Kidney tubule cell (primary cell): ENCODE measurements around the gene PIGX.

Experiments
- DNase-seq: peaks from one replicate; pipeline ENCODE4 v3.0.0-alpha.2; 2018; ENCODE audit warnings: low spot score

The PIGX gene

GRCh38 chr3:196711838-196712513, at the start of gene PIGX, which contains the start of gene CEP19:
Gene PIGX (plus strand): TSS chr3:196712377.
Gene CEP19 (minus strand): TSS chr3:196712250. CDS start chr3:196708657, 3,593 bp downstream.
- peak; percentile 89 for DNase-seq

- DNase-seq = no peak
Measured at GRCh38 chr3:196662711-196663571, 49.2 kb upstream of the PIGX start.

DNA sequence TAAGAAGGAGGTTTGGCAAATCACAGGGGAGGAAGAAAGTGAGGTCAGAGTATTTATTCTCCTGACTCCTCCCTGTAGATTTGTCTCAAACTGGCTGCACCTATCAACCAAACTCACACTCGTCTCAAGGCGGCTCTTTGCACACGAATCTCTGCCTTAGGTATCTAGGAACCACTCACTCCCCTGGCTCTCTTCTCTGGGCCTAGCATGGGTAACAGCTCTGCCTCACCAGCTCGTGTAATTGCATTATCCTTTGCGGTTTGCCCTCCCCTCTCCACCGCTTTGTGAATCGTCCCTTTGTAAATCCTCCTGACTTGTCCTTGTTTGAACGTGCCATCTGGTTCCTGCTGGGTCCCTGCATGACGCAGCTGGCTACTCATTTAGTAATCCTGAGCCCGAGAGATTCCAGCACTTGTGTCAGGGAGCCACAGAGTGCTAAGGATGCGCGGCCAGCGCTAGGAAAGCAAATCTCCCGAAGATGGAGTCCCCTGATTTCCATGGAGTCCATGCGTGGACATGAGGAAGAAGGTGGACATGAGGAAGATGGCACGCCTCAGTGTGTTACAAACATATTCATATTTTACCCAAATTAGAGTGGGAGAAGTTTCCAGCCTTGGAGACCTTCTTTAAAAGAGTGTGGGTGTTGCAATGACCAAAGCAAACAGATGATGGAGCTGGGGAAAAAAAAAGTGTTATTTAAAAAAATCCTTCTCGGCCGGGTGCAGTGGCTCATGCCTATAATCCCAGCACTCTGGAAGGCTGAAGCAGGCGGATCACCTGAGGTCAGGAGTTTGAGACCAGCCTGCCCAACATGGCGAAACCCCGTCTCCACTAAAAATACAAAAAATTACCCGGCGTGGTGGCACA, 45.9 kb upstream of the PIGX start:
- peak; percentile 61 for DNase-seq

GRCh38 chr3:196667056-196667825, 44.9 kb upstream of the PIGX start:
- no peak for DNase-seq

- no peak for DNase-seq
Measured at GRCh38 chr3:196670339-196670738, 41.8 kb upstream of the PIGX start.

DNA sequence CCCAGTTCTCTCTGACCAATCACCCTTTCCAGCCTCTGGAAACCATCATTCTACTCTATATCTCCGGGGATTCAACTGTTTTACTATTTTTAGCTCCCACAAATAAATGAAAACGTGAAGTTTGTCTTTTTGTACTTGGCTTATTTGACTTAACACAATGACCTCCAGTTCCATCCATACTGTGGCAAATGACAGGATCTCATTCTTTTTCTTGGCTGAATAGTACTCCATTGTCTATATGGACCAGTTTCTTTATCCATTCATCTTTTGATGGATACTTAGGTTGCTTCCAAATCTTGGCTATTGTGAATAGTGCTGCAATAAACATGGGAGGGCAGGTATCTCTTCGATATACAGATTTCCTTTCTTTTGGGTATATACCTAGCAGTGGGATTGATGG, 38.5 kb upstream of the PIGX start:
- no peak for DNase-seq

GRCh38 chr3:196677353-196677752, 34.8 kb upstream of the PIGX start:
- no peak for DNase-seq

- no peak for DNase-seq
Measured at GRCh38 chr3:196677931-196678330, 34.2 kb upstream of the PIGX start.

DNA sequence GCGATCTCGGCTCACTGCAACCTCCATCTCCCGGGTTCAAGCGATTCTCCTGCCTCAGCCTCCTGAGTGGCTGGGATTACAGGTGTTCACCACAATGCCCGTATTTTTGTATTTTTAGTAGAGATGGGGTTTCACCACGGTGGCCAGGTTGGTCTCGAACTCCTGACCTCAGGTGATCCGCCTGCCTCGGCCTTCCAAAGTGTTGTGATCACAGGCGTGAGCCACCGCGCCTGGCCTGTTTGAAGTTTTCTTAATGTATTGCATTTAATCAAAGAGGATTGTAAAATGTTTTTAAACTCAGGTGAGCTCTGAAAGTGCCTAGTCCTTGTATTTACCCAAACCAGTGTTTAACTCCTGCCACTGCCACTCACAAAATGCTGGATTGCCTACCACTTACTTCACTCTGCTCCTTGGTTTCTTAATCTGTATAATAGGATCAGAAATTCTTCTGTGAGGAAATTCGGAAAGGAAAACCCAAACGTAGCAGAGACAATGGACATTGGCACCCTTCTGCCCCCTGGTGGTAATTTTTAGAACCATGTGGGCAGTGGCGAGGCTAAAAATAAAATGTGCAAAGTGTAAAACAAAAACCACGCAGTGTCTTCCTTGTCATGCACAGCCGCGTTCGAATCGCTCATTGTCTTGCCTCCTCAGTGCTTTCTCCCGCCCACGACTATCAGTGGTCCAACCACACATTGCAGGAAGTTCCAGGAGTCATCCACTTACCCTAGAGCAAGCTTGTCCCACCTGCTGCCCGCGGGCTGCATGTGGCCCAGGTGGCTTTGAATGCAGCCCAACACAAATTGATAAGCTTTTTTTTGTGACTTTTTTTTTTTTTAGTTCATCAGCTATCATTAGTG, 27.4 kb upstream of the PIGX start:
- peak; percentile 63 for DNase-seq

DNA sequence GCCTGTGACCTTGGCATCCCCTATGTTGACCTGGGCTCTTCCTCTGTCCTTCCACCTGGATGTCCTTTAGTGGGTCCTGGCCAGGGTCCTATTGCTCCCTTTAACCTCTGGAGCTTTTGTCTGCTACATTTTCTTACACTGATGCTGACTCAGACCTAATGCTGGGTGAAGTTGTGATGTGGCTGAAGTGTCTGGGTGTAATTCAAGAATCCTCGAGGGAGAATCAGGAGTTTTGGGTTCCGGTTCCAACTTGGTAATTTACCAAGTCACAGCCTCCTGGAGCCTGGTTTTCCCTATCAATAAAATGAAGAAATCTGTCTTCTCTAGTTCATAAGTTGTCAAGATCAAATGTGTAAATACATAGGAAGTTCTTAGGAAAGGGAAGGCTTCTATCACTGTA, 25.7 kb upstream of the PIGX start:
- DNase-seq = no peak

DNA sequence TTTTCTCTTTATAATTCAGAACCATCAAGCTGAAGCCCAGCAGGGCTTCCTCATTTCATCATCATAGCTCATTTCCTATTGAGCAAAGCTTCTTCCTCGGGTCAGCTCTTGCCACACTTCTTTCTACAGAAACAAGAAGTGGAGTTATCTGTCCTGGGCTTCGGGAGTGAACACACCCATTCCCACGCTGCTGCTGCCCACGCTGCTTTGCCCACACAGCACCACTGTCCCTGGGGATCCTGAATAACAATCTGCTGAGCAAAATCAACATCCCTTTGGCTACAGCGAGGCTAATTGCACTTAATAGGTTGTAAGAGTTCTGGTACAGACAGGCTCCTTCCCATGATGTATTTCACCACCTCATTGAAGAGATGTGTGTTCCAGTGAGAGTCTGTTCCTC, 23.8 kb upstream of the PIGX start:
- no peak for DNase-seq

DNA sequence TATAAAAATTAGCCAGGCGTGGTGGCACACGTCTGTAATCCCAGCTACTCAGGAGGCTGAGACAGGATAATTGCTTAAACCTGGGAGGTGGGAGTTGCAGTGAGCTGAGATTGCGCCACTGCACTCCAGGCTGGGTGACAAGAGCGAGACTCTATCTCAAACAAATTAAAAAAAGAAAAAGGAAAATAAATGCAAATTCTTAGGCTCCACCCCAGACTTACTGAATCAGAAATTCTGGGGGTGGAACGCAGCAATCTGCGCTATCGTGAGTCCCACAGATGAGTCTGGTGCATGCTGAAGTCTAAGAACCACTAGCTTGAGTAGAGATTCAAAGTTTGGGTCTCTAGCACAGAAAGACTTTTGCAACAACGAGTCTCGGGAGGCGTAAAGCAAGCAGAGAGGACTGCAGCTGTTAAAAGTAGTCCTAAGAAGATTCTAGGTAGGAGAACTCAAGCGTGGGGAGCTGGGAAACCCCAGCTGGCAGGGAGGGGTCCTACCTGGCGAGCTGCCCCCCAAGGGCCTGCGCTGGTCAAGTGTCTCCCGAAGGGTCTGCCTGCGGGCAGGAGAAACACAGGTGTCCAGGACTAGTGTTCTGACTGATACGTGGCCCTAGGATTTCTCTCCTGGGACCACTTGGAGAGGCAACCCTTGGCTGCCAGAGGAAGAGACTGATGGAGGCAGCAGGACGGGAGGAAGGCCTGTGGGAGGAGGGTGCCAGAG, 22.1 kb upstream of the PIGX start:
- DNase-seq = no peak

DNA sequence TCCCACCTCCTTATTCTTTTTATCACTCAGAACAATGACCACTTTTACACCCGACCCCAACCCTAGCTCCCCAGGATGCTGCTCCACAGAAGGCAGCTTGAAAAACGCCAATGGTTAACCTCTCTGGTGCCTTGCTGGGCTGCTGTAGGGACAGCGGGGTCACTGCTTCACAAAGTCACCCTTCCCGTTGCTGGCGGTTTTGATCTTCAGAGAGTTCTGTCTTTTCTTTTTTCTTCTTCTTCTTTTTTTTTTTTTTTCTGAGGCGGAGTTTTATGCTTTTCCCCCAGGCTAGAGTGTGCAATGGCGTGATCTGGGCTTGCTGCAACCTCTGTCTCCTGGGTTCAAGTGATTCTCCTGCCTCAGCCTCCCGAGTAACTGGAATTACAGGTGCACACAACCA, 20.8 kb upstream of the PIGX start:
- DNase-seq = no peak

GRCh38 chr3:196694202-196694638, 18.0 kb upstream of the PIGX start:
- DNase-seq = no peak

DNA sequence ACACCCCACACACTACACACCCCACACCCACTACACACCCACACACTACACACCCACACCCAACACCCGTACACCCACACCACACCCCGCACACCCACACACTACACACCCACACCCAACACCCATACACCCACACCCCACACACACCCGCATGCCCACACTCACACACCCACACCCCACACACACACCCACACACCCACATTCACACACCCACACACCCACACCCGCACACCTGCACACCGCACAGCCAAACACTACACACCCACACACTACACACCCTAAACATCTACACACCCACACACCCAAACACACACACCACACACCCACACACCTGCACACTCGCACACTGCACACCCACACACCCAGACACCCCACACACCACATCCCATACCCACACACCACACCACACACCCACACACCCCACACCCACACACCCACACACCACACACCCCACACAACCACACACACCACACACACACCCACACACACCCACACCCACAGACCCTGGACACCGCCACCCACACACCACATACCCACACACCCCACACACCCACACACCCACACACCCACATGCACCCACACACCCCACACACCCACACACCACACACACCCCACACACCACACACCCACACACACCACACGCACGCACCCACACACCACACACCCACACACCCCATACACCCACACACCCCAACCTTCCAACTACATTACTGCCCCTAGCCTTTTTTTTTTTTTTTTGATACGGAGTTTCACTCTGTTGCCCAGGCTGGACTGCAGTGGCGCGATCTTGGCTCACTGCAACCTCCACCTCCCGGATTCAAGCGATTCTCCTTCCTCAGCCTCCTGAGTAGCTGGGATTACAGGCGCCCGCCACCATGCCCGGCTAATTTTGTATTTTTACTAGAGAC, 17.0 kb upstream of the PIGX start:
- no peak for DNase-seq

DNA sequence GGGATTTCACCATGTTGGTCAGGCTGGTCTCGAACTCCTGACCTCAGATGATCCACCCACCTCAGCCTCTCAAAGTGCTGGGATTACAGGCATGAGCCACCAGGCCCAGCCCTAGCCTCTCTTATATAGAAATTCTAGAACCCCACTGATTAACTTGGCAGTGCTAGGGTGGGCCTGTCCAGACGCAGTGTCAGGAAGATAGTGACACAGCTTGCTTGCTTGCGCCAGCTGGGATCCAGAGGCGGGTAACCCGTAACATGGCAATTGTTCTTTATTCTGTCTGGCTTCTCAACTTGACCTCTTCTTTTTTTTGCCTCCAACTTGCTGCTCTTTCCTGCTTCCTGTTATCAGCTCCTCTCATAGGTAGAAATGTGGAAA, 16.3 kb upstream of the PIGX start:
- DNase-seq = no peak

DNA sequence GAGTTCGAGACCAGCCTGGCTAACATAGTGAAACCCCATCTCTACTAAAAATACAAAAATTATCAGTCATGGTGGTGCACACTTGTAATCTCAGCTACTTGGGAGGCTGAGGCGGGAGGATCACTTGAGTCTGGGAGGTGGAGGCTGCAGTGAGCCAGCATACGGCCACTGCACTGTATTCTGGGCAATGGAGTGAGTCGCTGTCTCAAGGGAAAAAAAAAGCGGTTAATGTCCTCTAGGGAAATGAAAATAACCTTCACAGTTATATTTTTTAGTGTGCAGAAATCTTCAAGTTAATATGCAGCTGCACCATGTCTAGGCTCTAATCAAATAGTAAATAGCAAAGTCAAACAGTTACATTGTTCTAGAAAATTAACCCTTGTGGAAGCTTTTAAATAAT, 14.9 kb upstream of the PIGX start:
- DNase-seq = no peak

GRCh38 chr3:196699749-196700148, 12.4 kb upstream of the PIGX start:
- DNase-seq = peak; percentile 29

DNA sequence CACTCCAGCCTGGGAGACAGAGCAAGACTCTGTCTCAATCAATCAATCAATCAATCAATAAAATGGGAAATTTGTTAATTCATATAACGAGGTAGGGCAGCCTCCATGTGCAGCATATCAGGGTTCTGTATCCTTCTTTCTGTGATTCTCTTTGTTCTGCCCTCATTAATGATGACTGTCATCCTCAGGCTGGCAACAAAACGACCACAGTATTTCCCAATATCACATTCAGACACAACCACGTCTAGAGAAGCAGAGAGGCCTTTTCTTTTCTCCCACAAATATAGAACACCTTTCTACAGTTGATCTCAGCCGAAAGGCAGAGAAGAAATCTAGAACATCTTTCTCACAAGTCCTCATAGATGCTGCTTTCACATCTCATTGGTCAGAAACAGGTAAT, 11.4 kb upstream of the PIGX start:
- DNase-seq = no peak
